IMR-90 (cell line): ENCODE results near the gene NFATC3.

Source experiments
- BHLHE40 ChIP-seq: fragments of 150-350 bp; IDR thresholded peaks from 2 replicates; pipeline ENCODE4 v1.6.1; 2016; ENCODE audit warnings: mild to moderate bottlenecking, low read depth, low read length
- CEBPB ChIP-seq: IDR thresholded peaks from 2 replicates; pipeline ENCODE4 v1.6.1; 2012; ENCODE audit warnings: low read depth, low read length, improper control_type of control experiment
- CHD1 ChIP-seq: IDR thresholded peaks from 2 replicates; pipeline ENCODE4 v1.6.1; 2012; ENCODE audit warnings: low read depth, low read length, improper control_type of control experiment
- FOS ChIP-seq: fragments of 150-350 bp; IDR thresholded peaks from 2 replicates; pipeline ENCODE4 v1.6.1; 2016; ENCODE audit warnings: low read depth, low read length
- MXI1 ChIP-seq: IDR thresholded peaks from 2 replicates; pipeline ENCODE4 v1.6.1; 2012; ENCODE audit warnings: low read depth, mild to moderate bottlenecking, low read length, moderate library complexity, borderline replicate concordance
- POLR2A ChIP-seq: IDR thresholded peaks from 2 replicates; pipeline ENCODE4 v1.6.1; 2012; ENCODE audit warnings: mild to moderate bottlenecking, low read depth, low read length
- SMC3 ChIP-seq: fragments of 150-350 bp; IDR thresholded peaks from 2 replicates; pipeline ENCODE4 v1.6.1; 2016; ENCODE audit warnings: low read depth, mild to moderate bottlenecking, antibody characterized with exemption, low read length, moderate library complexity
- TF ChIP-seq, protein P1 (sequence below): conservative IDR thresholded peaks from 2 replicates; pipeline ENCODE4 v1.5.1; 2012; ENCODE audit warnings: mild to moderate bottlenecking, low read depth, low read length, improper control_type of control experiment
- TF ChIP-seq, protein P2 (sequence below): fragments of 150-350 bp; IDR thresholded peaks from 2 replicates; pipeline ENCODE4 v1.6.1; 2016; ENCODE audit warnings: low read depth, mild to moderate bottlenecking, low read length, moderate library complexity, borderline replicate concordance
- TF ChIP-seq, protein P3 (sequence below): fragments of 150-350 bp; IDR thresholded peaks from 2 replicates; pipeline ENCODE4 v1.6.1; 2017; ENCODE audit warnings: mild to moderate bottlenecking, antibody characterized with exemption, low read length, low read depth

GRCh38 chr16:68253721-68254120, 168.6 kb downstream of the NFATC3 start:
- TF ChIP-seq POLR2A, result no peak
- TF ChIP-seq, protein P1, sequence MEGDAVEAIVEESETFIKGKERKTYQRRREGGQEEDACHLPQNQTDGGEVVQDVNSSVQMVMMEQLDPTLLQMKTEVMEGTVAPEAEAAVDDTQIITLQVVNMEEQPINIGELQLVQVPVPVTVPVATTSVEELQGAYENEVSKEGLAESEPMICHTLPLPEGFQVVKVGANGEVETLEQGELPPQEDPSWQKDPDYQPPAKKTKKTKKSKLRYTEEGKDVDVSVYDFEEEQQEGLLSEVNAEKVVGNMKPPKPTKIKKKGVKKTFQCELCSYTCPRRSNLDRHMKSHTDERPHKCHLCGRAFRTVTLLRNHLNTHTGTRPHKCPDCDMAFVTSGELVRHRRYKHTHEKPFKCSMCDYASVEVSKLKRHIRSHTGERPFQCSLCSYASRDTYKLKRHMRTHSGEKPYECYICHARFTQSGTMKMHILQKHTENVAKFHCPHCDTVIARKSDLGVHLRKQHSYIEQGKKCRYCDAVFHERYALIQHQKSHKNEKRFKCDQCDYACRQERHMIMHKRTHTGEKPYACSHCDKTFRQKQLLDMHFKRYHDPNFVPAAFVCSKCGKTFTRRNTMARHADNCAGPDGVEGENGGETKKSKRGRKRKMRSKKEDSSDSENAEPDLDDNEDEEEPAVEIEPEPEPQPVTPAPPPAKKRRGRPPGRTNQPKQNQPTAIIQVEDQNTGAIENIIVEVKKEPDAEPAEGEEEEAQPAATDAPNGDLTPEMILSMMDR, result no peak
- no peak for TF ChIP-seq MXI1
- no peak for TF ChIP-seq CEBPB
- TF ChIP-seq SMC3, result no peak
- no peak for TF ChIP-seq CHD1
- TF ChIP-seq BHLHE40, result no peak
- TF ChIP-seq FOS, result no peak
- TF ChIP-seq, protein P2, sequence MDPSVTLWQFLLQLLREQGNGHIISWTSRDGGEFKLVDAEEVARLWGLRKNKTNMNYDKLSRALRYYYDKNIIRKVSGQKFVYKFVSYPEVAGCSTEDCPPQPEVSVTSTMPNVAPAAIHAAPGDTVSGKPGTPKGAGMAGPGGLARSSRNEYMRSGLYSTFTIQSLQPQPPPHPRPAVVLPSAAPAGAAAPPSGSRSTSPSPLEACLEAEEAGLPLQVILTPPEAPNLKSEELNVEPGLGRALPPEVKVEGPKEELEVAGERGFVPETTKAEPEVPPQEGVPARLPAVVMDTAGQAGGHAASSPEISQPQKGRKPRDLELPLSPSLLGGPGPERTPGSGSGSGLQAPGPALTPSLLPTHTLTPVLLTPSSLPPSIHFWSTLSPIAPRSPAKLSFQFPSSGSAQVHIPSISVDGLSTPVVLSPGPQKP, result no peak
- TF ChIP-seq, protein P3, sequence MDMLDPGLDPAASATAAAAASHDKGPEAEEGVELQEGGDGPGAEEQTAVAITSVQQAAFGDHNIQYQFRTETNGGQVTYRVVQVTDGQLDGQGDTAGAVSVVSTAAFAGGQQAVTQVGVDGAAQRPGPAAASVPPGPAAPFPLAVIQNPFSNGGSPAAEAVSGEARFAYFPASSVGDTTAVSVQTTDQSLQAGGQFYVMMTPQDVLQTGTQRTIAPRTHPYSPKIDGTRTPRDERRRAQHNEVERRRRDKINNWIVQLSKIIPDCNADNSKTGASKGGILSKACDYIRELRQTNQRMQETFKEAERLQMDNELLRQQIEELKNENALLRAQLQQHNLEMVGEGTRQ, result no peak
